ENCODE results near the gene MBOAT1. TPM values are rescaled to one million over a fixed set of nuclear protein-coding genes. Genes with fewer than 3 reads are reported as not detected.

The MBOAT1 gene
- total and polyA plus RNA-seq, 2 experiments from 2014 or later: 0.74 to 10.4 TPM

- WGBS (ENCODE audit: low lambda C conversion rate, missing lambda C conversion rate): 82% methylated on average over 7 of the region's 7 CpGs
- no peaks in the 10 kb centered on the region for H3K27me3 ChIP-seq
- no peaks in the 10 kb centered on the region for H3K9me3 ChIP-seq (ENCODE audit: low read depth)
- no peaks in the 10 kb centered on the region for H3K36me3 ChIP-seq (replicated peaks; ENCODE audit: insufficient read depth, low read depth)
- no peaks in the 10 kb centered on the region for H4K20me1 ChIP-seq (ENCODE audit: insufficient read depth, poor library complexity, severe bottlenecking)
- peak overlapping the region; percentile 57 for H3K4me2 ChIP-seq
- H3K4me1 ChIP-seq (ENCODE audit: insufficient read depth): no peaks in the 10 kb centered on the region
- no peaks in the 10 kb centered on the region for H3K9me2 ChIP-seq (replicated peaks; ENCODE audit: insufficient read depth)
- TF ChIP-seq EZH2 (IDR thresholded peaks at IDR 0.05; ENCODE audit: borderline replicate concordance): no peak
- TF ChIP-seq EZH2phosphoT487 (IDR thresholded peaks at IDR 0.05; ENCODE audit: low read depth, severe bottlenecking, unreplicated experiment): no peak
- no peak for TF ChIP-seq CTCF (IDR thresholded peaks at IDR 0.05; ENCODE audit: poor library complexity)
- H3K79me2 ChIP-seq: no peaks in the 10 kb centered on the region
- peak overlapping the region; percentile 36 for H3K27ac ChIP-seq
- H3K4me3 ChIP-seq: no peak overlapping the region
- no peak for DNase-seq (ENCODE audit: low spot score)
- peak overlapping the region; percentile 43 for H2AFZ ChIP-seq
Measured at GRCh38 chr6:20055916-20056315, 156.4 kb downstream of the MBOAT1 start.

Other genes with a start within 250 kb of the MBOAT1 start
- 10.8 and 13.3 TPM in 2 replicates for gene E2F3, start 189.4 kb upstream of the MBOAT1 start, total RNA-seq
- 5.5 and 8.4 TPM in 2 replicates for gene E2F3, start 189.4 kb upstream of the MBOAT1 start, polyA plus RNA-seq

Data from hepatocyte (in vitro differentiated cells).